ENCODE results near the gene CTNNA3. TPM values are rescaled to one million over a fixed set of nuclear protein-coding genes. Genes with fewer than 3 reads are reported as not detected.

Gene CTNNA3
- total and polyA plus RNA-seq, 12 donors, result 2.0 to 213 (median 171) TPM

- H3K4me1 ChIP-seq, result peaks cover 0 to 14% (median 0%) of the 10 kb centered on the region in 9 donors
- peaks cover 0 to 63% (median 30%) of the 10 kb centered on the region in 7 donors for H3K27me3 ChIP-seq
- no peak for DNase-seq
- TF ChIP-seq, protein P1, sequence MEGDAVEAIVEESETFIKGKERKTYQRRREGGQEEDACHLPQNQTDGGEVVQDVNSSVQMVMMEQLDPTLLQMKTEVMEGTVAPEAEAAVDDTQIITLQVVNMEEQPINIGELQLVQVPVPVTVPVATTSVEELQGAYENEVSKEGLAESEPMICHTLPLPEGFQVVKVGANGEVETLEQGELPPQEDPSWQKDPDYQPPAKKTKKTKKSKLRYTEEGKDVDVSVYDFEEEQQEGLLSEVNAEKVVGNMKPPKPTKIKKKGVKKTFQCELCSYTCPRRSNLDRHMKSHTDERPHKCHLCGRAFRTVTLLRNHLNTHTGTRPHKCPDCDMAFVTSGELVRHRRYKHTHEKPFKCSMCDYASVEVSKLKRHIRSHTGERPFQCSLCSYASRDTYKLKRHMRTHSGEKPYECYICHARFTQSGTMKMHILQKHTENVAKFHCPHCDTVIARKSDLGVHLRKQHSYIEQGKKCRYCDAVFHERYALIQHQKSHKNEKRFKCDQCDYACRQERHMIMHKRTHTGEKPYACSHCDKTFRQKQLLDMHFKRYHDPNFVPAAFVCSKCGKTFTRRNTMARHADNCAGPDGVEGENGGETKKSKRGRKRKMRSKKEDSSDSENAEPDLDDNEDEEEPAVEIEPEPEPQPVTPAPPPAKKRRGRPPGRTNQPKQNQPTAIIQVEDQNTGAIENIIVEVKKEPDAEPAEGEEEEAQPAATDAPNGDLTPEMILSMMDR (IDR thresholded peaks at IDR 0.05), result no peak
- H3K9me3 ChIP-seq, result no peaks in the 10 kb centered on the region
- H3K27ac ChIP-seq, result no peak overlapping the region
- H3K4me3 ChIP-seq, result no peak overlapping the region
- no peak for ATAC-seq
- H3K36me3 ChIP-seq, result no peaks in the 10 kb centered on the region
- 49 to 59% methylated on average over 5 of the region's 5 CpGs for WGBS, 2 donors
- intact Hi-C loops (cut with DNase I), result loop anchor here in 1 of 10 donors (10.0 kb wide), 1 partner anchor 595 kb away; no protein-coding TSS in a partner anchor
These were observed 766.6 kb downstream of the CTNNA3 start for GRCh38 chr10:66929375-66929774.

DNA sequence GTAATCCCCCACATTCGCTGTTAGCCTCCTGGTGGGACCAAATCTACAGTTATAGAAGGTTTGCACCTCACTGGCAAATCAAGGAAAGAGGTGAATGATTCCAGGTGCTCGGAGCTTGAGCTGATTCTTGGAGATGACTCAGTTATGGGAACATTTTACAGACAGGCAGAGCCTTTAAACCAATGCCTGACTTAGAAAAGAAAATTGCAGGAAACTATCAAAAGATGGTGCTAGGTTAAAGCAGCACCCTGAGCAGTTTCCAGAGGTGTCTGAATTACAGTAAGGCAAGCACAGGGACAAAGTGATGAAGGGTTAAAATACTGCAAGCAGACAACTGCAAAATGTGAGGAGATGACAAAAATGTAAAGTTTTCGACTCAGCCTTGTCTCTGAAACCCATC lies 767.2 kb downstream of the CTNNA3 start:
- ATAC-seq (no peak), DNase-seq (no peak)
- TF ChIP-seq, protein P1 (IDR thresholded peaks at IDR 0.05), result no peak
- intact Hi-C loops (cut with DNase I), result loop anchor here in 1 of 10 donors (10.0 kb wide), 1 partner anchor 596 kb away; no protein-coding TSS in a partner anchor
- Histone ChIP-seq H3K27ac (no peak overlapping the region), H3K4me3 (no peak overlapping the region), H3K9me3 (no peaks in the 10 kb centered on the region), H3K4me1 (peaks cover 0 to 14% (median 0%) of the 10 kb centered on the region in 9 donors), H3K27me3 (peaks cover 0 to 63% (median 30%) of the 10 kb centered on the region in 7 donors), H3K36me3 (no peaks in the 10 kb centered on the region)
- WGBS, 2 donors, result 45 to 48% methylated on average over 3 of the region's 3 CpGs

DNA sequence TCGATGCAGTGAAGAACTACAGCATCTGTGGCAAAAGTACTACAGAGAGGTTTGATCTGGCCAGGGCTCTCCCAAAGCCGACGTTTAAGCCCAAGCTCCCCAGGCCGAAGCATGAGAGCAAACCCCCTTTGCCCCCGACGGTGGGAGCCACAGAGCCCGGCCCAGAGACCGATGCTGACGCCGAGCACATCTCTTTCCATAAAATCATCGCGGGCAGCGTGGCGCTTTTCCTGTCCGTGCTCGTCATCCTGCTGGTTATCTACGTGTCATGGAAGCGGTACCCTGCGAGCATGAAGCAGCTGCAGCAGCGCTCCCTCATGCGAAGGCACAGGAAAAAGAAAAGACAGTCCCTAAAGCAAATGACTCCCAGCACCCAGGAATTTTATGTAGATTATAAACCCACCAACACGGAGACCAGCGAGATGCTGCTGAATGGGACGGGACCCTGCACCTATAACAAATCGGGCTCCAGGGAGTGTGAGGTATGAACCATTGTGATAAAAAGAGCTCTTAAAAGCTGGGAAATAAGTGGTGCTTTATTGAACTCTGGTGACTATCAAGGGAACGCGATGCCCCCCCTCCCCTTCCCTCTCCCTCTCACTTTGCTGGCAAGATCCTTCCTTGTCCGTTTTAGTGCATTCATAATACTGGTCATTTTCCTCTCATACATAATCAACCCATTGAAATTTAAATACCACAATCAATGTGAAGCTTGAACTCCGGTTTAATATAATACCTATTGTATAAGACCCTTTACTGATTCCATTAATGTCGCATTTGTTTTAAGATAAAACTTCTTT lies 767.8 kb downstream of the CTNNA3 start:
- H3K36me3 ChIP-seq, result no peaks in the 10 kb centered on the region
- H3K9me3 ChIP-seq, result no peaks in the 10 kb centered on the region
- intact Hi-C loops (cut with DNase I), result loop anchor here in 1 of 10 donors (10.0 kb wide), 1 partner anchor 597 kb away; no protein-coding TSS in a partner anchor
- H3K4me1 ChIP-seq, result peaks cover 0 to 14% (median 0%) of the 10 kb centered on the region in 9 donors
- 3 to 5% methylated on average over 30 of the region's 30 CpGs for WGBS, 2 donors
- H3K4me3 ChIP-seq, result peak overlapping the region in 5 of 10 donors; percentile 6 to 28 (median 20)
- H3K27ac ChIP-seq, result no peak overlapping the region
- TF ChIP-seq, protein P1 (IDR thresholded peaks at IDR 0.05), result no peak
- peak in 5 of 8 donors; percentile 55 to 67 (median 59) for ATAC-seq
- no peak for DNase-seq
- H3K27me3 ChIP-seq, result peaks cover 0 to 63% (median 30%) of the 10 kb centered on the region in 7 donors

DNA sequence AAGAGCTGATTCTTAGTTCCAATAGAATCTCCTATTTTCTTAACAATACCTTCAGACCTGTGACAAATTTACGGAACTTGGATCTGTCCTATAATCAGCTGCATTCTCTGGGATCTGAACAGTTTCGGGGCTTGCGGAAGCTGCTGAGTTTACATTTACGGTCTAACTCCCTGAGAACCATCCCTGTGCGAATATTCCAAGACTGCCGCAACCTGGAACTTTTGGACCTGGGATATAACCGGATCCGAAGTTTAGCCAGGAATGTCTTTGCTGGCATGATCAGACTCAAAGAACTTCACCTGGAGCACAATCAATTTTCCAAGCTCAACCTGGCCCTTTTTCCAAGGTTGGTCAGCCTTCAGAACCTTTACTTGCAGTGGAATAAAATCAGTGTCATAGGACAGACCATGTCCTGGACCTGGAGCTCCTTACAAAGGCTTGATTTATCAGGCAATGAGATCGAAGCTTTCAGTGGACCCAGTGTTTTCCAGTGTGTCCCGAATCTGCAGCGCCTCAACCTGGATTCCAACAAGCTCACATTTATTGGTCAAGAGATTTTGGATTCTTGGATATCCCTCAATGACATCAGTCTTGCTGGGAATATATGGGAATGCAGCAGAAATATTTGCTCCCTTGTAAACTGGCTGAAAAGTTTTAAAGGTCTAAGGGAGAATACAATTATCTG lies 768.6 kb downstream of the CTNNA3 start:
- intact Hi-C loops (cut with DNase I), result loop anchor here in 1 of 10 donors (10.0 kb wide), 1 partner anchor 597 kb away; no protein-coding TSS in a partner anchor
- H3K4me3 ChIP-seq, result peak overlapping the region in 2 of 10 donors; percentile 20 to 27
- no peak for ATAC-seq

More for the DNA sequence above, 768.6 kb downstream of the CTNNA3 start:
- DNase-seq, result no peak
- Histone ChIP-seq H3K27ac (no peak overlapping the region), H3K4me1 (peaks cover 0 to 14% (median 0%) of the 10 kb centered on the region in 9 donors), H3K9me3 (no peaks in the 10 kb centered on the region), H3K27me3 (peaks cover 0 to 63% (median 30%) of the 10 kb centered on the region in 7 donors), H3K36me3 (no peaks in the 10 kb centered on the region)
- whole genome bisulfite sequencing, 2 donors, result 68 to 77% methylated on average over 11 of the region's 11 CpGs
- TF ChIP-seq, protein P1 (IDR thresholded peaks at IDR 0.05), result no peak
